ENCODE measurements around the gene C10orf143.
"Not testable (repeated sequence)": the region's sequence is repeated elsewhere in the genome, so short reads cannot be mapped to it uniquely, and the experiment has no call there.

The C10orf143 gene

GRCh38 chr10:130110246-130111112 lies at the start of gene C10orf143:
Gene C10orf143, minus strand, starts transcription at chr10:130110830. Its CDS starts 58 bp downstream, at chr10:130110772.
- DNase-seq, result peak; percentile 96

GRCh38 chr10:130159192-130159794 lies 48.7 kb upstream of the C10orf143 start:
- no peak for DNase-seq

- no peak for DNase-seq
Measured at GRCh38 chr10:130146042-130146441, 35.4 kb upstream of the C10orf143 start.

GRCh38 chr10:130141878-130142277 lies 31.2 kb upstream of the C10orf143 start:
- no peak for DNase-seq

GRCh38 chr10:130141460-130141859 lies 30.8 kb upstream of the C10orf143 start:
- peak; percentile 8 for DNase-seq

- DNase-seq, result no peak
Measured at GRCh38 chr10:130141038-130141437, 30.4 kb upstream of the C10orf143 start.

- DNase-seq, result peak; percentile 67
Measured at GRCh38 chr10:130140425-130140824, 29.8 kb upstream of the C10orf143 start.

- peak; percentile 61 for DNase-seq
Measured at GRCh38 chr10:130138479-130138866, 27.8 kb upstream of the C10orf143 start.

GRCh38 chr10:130137659-130138478 lies 27.2 kb upstream of the C10orf143 start:
- DNase-seq, result no peak

- no peak for DNase-seq
Measured at GRCh38 chr10:130137090-130137448, 26.4 kb upstream of the C10orf143 start.

GRCh38 chr10:130136226-130137089 lies 25.8 kb upstream of the C10orf143 start, which contains the start of gene GLRX3:
Gene GLRX3, plus strand, starts transcription at chr10:130136391. Its CDS starts 30 bp downstream, at chr10:130136421.
- DNase-seq, result peak; percentile 88

- DNase-seq, result no peak
Measured at GRCh38 chr10:130135676-130136225, 25.1 kb upstream of the C10orf143 start.

- DNase-seq, result no peak
Measured at GRCh38 chr10:130128922-130129321, 18.3 kb upstream of the C10orf143 start.

- DNase-seq, result no peak
Measured at GRCh38 chr10:130128062-130128781, 17.6 kb upstream of the C10orf143 start.

GRCh38 chr10:130127364-130128061 lies 16.9 kb upstream of the C10orf143 start:
- peak; percentile 50 for DNase-seq

GRCh38 chr10:130121486-130122079 lies 11.0 kb upstream of the C10orf143 start:
- no peak for DNase-seq

- not testable (repeated sequence) for DNase-seq
Measured at GRCh38 chr10:130117535-130117934, 6.9 kb upstream of the C10orf143 start.

GRCh38 chr10:130116942-130117341 lies 6.3 kb upstream of the C10orf143 start:
- not testable (repeated sequence) for DNase-seq

GRCh38 chr10:130112821-130113220 lies 2.2 kb upstream of the C10orf143 start:
- no peak for DNase-seq

- DNase-seq, result peak; percentile 1
Measured at GRCh38 chr10:130111852-130112180, 1.2 kb upstream of the C10orf143 start.
